K562 (cell line): ENCODE data around the gene PLIN5. TPM values are rescaled to one million over a fixed set of nuclear protein-coding genes. Genes with fewer than 3 reads are reported as not detected.

Experiments used
- GABPB1 ChIP-seq: sonication (generic); formaldehyde crosslinking; IDR thresholded peaks from 2 replicates; pipeline ENCODE4 v1.8.0; 2022; ENCODE audit warnings: mild to moderate bottlenecking, missing genetic modification reagents
- HEY1 ChIP-seq: fragments of 250-450 bp; sonication (Bioruptor Pico); IDR thresholded peaks from 2 replicates; pipeline ENCODE4 v1.5.0; 2020; ENCODE audit warnings: mild to moderate bottlenecking, moderate library complexity, borderline replicate concordance
- MTA1 ChIP-seq: fragments of 450-650 bp; IDR thresholded peaks from 2 replicates; pipeline ENCODE4 v1.6.1; 2017; ENCODE audit warnings: borderline replicate concordance
- NCOR1 ChIP-seq: fragments of 450-650 bp; IDR thresholded peaks from 2 replicates; pipeline ENCODE4 v1.6.1; 2016; ENCODE audit warnings: mild to moderate bottlenecking, moderate library complexity
- PPARD ChIP-seq: fragments of 250-450 bp; sonication (Bioruptor Pico); IDR thresholded peaks from 2 replicates; pipeline ENCODE4 v1.8.0; 2022; ENCODE audit warnings: inconsistent platforms, mild to moderate bottlenecking, moderate library complexity
- SETDB1 ChIP-seq: IDR thresholded peaks from one replicate; pipeline ENCODE4 v1.6.1; 2012; ENCODE audit warnings: low read length, control low read depth, inconsistent platforms
- WHSC1 ChIP-seq: IDR thresholded peaks from one replicate; pipeline ENCODE4 v1.6.1; 2012; ENCODE audit warnings: low read length, control low read depth, inconsistent platforms
- XRCC3 ChIP-seq: fragments of 450-650 bp; IDR thresholded peaks from 2 replicates; pipeline ENCODE4 v1.6.1; 2017; ENCODE audit warnings: mild to moderate bottlenecking, moderate library complexity
- ZNF121 ChIP-seq: sonication (generic); formaldehyde crosslinking; conservative IDR thresholded peaks from 2 replicates; pipeline ENCODE4 v1.8.0; 2022; ENCODE audit warnings: missing genetic modification reagents
- ZNF23 ChIP-seq: fragments of 250-450 bp; sonication (Bioruptor Pico); IDR thresholded peaks from 2 replicates; pipeline ENCODE4 v1.4.0; 2020; ENCODE audit warnings: mild to moderate bottlenecking
- ZNF347 ChIP-seq: fragments of 450-650 bp; formaldehyde crosslinking; IDR thresholded peaks from 2 replicates; pipeline ENCODE4 v1.4.0; 2020; ENCODE audit warnings: low read depth, mild to moderate bottlenecking, moderate library complexity
- ZNF436 ChIP-seq: fragments of 250-450, 450-650 bp; sonication (Bioruptor Pico); formaldehyde crosslinking; IDR thresholded peaks from 2 replicates; pipeline ENCODE4 v1.7.0; 2020; ENCODE audit warnings: mild to moderate bottlenecking
- polyA plus RNA-seq, 8 experiments: library from polyadenylated mRNA; depleted of rRNA in 4 of 8; stranded (reverse) in 5 of 8; unstranded in 3 of 8; fragments of >200 nt; fragmentation: Nextera tagmentation in 2 of 8; fragmentation: Illumina TruSeq in 1 of 8; extraction: Ambion mirVana in 2 of 8; extraction: Trizol in 1 of 8; gene quantifications; 2 replicates each; pipeline versions ENCODE4 v1.2.1 to v1.2.3, GENCODE V29; 2011 to 2014; ENCODE audit warnings: inconsistent platforms in 1 of 8, missing spikeins in 1 of 8
- total RNA-seq, 7 experiments: library from RNA; depleted of rRNA in 6 of 7; stranded (reverse); fragments of >200 nt in 6 of 7; fragmentation: Illumina TruSeq in 2 of 7; extraction: Trizol in 2 of 7; gene quantifications; 2 replicates each; pipeline versions ENCODE4 v1.2.1 to v1.2.3, GENCODE V29; 2011 to 2021; ENCODE audit warnings: low replicate concordance in 1 of 7
- TF ChIP-seq, protein P1 (sequence below): sonication (generic); formaldehyde crosslinking; IDR thresholded peaks from 2 replicates; pipeline ENCODE4 v1.8.1; 2023; ENCODE audit warnings: mild to moderate bottlenecking, missing genetic modification reagents
- TF ChIP-seq, protein P2 (sequence below): sonication (generic); formaldehyde crosslinking; IDR thresholded peaks from 2 replicates; pipeline ENCODE4 v1.8.1; 2023; ENCODE audit warnings: mild to moderate bottlenecking, missing genetic modification reagents, moderate library complexity

Gene PLIN5
- total and polyA plus RNA-seq, 9 of the 15 experiments (the other 6 are each of a cell fraction or from before 2014, with no cell fraction given), result 0.04 to 1.3 (median 0.50) TPM

DNA sequence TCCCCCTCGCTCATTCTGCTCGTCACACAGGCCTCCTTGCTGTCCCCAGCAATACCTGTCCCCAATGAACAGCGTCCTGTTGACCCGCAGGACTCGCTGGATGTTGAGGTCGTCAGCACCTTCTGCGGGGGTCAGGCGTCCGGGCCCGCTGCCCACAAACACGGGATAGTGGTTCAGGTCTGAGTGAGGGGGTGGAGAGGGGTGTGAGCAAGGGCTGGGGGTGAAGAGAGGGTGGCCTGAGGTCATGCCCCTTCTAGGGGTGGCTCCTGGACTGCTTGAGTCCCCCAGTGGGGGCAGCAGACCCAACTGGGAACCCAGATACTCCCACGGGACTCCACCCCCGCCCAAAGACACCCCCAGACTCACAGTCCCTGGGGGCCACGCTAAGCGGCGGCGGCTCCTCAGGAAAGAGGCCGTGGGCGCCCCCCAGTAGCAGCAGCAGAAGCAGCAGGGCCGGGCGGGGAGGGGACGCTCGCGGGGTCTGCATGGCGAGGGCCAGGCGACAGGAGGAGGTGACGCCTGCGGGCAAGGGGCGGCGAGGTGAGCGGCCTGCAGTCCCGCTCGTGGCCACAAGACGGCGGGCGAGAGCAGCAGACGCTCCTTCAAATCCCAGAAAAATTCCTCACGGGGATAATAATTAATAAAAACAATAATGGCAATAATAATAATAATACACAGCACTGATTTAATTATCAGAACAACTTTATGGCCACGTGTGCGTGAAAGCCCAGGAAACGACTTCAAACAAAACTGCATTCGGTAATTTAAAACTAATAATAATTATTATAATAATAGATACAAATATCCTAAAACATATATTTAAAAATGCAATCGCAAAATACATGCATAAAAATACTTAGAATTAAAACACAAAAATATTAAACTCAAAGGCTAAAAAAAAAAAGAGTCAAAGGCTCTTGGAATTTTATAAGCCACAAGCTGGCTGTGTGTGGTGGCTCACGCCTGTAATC lies 23.2 kb upstream of the PLIN5 start (continued):
- TF ChIP-seq, protein P1, sequence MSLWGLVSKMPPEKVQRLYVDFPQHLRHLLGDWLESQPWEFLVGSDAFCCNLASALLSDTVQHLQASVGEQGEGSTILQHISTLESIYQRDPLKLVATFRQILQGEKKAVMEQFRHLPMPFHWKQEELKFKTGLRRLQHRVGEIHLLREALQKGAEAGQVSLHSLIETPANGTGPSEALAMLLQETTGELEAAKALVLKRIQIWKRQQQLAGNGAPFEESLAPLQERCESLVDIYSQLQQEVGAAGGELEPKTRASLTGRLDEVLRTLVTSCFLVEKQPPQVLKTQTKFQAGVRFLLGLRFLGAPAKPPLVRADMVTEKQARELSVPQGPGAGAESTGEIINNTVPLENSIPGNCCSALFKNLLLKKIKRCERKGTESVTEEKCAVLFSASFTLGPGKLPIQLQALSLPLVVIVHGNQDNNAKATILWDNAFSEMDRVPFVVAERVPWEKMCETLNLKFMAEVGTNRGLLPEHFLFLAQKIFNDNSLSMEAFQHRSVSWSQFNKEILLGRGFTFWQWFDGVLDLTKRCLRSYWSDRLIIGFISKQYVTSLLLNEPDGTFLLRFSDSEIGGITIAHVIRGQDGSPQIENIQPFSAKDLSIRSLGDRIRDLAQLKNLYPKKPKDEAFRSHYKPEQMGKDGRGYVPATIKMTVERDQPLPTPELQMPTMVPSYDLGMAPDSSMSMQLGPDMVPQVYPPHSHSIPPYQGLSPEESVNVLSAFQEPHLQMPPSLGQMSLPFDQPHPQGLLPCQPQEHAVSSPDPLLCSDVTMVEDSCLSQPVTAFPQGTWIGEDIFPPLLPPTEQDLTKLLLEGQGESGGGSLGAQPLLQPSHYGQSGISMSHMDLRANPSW, result no peak
- no peak for TF ChIP-seq ZNF23 (CRISPR knock-in tag)
- TF ChIP-seq PPARD (CRISPR knock-in tag), result no peak
- TF ChIP-seq, protein P2, sequence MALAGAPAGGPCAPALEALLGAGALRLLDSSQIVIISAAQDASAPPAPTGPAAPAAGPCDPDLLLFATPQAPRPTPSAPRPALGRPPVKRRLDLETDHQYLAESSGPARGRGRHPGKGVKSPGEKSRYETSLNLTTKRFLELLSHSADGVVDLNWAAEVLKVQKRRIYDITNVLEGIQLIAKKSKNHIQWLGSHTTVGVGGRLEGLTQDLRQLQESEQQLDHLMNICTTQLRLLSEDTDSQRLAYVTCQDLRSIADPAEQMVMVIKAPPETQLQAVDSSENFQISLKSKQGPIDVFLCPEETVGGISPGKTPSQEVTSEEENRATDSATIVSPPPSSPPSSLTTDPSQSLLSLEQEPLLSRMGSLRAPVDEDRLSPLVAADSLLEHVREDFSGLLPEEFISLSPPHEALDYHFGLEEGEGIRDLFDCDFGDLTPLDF (CRISPR knock-in tag), result no peak
- TF ChIP-seq ZNF436 (CRISPR knock-in tag), result no peak
- TF ChIP-seq HEY1 (CRISPR knock-in tag), result no peak
- no peak for TF ChIP-seq XRCC3
- TF ChIP-seq ZNF121, result no peak
- TF ChIP-seq MTA1, result no peak
- TF ChIP-seq ZNF347 (CRISPR knock-in tag), result no peak
- TF ChIP-seq NCOR1, result no peak
- no peak for TF ChIP-seq WHSC1
- no peak for TF ChIP-seq GABPB1 (CRISPR knock-in tag)
- TF ChIP-seq SETDB1, result no peak
